HEK293 (cell line): Measurements from ENCODE around the gene MLLT3.

ENCODE experiments used
- CTCF ChIA-PET: fragments of 350-600 bp; formaldehyde crosslinking; extraction: SDS; loops from one replicate; lab custom pipeline; 2021; ENCODE audit warnings: antibody characterized with exemption; lab: Yijun Ruan, JAX
- POLR2A ChIA-PET: fragments of 300-600 bp; formaldehyde crosslinking; extraction: SDS; loops from one replicate; lab custom pipeline; 2020; ENCODE audit warnings: antibody characterized with exemption, inconsistent platforms; lab: Yijun Ruan, JAX
- H3K27ac ChIP-seq: fragments of 200-500 bp; sonication (Bioruptor generic); 2 replicates; pipeline ENCODE4 v1.5.1; 2014; ENCODE audit warnings: low read depth, low read length, control low read depth, inconsistent platforms; ENCODE audit errors: extremely low read depth
- H3K36me3 ChIP-seq, 2 experiments: fragments of 200-500 bp in 1 of 2; sonication (Bioruptor generic) in 1 of 2; 1 replicate in 1 of 2; 2 replicates in 1 of 2; pipeline ENCODE4 v1.5.1; 2014 to 2017; ENCODE audit warnings: inconsistent platforms in 2 of 2, low read length in 2 of 2; ENCODE audit not compliant: control insufficient read depth in 2 of 2, insufficient read depth in 1 of 2
- H3K4me1 ChIP-seq: fragments of 200-500 bp; sonication (Bioruptor generic); 2 replicates; pipeline ENCODE4 v1.5.1; 2014; ENCODE audit warnings: mild to moderate bottlenecking, low read length, inconsistent platforms; ENCODE audit not compliant: control insufficient read depth, insufficient read depth
- H3K4me3 ChIP-seq: 2 replicates; pipeline ENCODE4 v1.5.1; 2011; ENCODE audit warnings: low read depth, mild to moderate bottlenecking, control low read depth, low read length, moderate library complexity
- H3K9me3 ChIP-seq: fragments of 200-500 bp; sonication (Bioruptor generic); 2 replicates; pipeline ENCODE4 v1.5.1; 2014; ENCODE audit warnings: low read depth, low read length, inconsistent platforms; ENCODE audit not compliant: control insufficient read depth, insufficient read depth
- GLI4 ChIP-seq: fragments of 450-650 bp; formaldehyde crosslinking; IDR thresholded peaks from 2 replicates; pipeline ENCODE4 v1.5.1; 2016; ENCODE audit warnings: missing biosample characterization, missing genetic modification characterization
- HOXA7 ChIP-seq: sonication (generic); formaldehyde crosslinking; IDR thresholded peaks from 2 replicates; pipeline ENCODE4 v1.8.1; 2022; ENCODE audit warnings: missing genetic modification reagents, borderline replicate concordance
- INSM2 ChIP-seq: fragments of 450-650 bp; formaldehyde crosslinking; IDR thresholded peaks from 2 replicates; pipeline ENCODE4 v1.5.1; 2016; ENCODE audit warnings: missing biosample characterization, missing genetic modification characterization
- MEIS1 ChIP-seq: sonication (generic); formaldehyde crosslinking; IDR thresholded peaks from 2 replicates; pipeline ENCODE4 v1.8.1; 2022; ENCODE audit warnings: missing genetic modification reagents, mild to moderate bottlenecking, borderline replicate concordance
- PRDM6 ChIP-seq: fragments of 450-650 bp; formaldehyde crosslinking; IDR thresholded peaks from 2 replicates; pipeline ENCODE4 v1.5.1; 2017; ENCODE audit warnings: missing biosample characterization, missing genetic modification characterization
- ZFP69B ChIP-seq: fragments of 450-650 bp; formaldehyde crosslinking; IDR thresholded peaks from 2 replicates; pipeline ENCODE4 v1.5.1; 2016; ENCODE audit warnings: missing biosample characterization, missing genetic modification characterization
- ZNF138 ChIP-seq: fragments of 450-650 bp; formaldehyde crosslinking; IDR thresholded peaks from 2 replicates; pipeline ENCODE4 v1.5.1; 2016; ENCODE audit warnings: missing biosample characterization, missing genetic modification characterization, borderline replicate concordance
- ZNF221 ChIP-seq: fragments of 450-650 bp; formaldehyde crosslinking; IDR thresholded peaks from 2 replicates; pipeline ENCODE4 v1.5.1; 2017; ENCODE audit warnings: missing biosample characterization, missing genetic modification characterization, borderline replicate concordance
- ZNF311 ChIP-seq: fragments of 450-650 bp; formaldehyde crosslinking; IDR thresholded peaks from 2 replicates; pipeline ENCODE4 v1.5.1; 2017; ENCODE audit warnings: missing biosample characterization, missing genetic modification characterization, borderline replicate concordance
- ZNF324 ChIP-seq: fragments of 450-650 bp; formaldehyde crosslinking; IDR thresholded peaks from 2 replicates; pipeline ENCODE4 v1.5.1; 2016; ENCODE audit warnings: missing biosample characterization, missing genetic modification characterization
- ZNF354C ChIP-seq: fragments of 450-650 bp; formaldehyde crosslinking; IDR thresholded peaks from 2 replicates; pipeline ENCODE4 v1.5.1; 2016; ENCODE audit warnings: missing biosample characterization, missing genetic modification characterization, low read depth, borderline replicate concordance
- ZNF362 ChIP-seq: fragments of 450-650 bp; formaldehyde crosslinking; IDR thresholded peaks from 2 replicates; pipeline ENCODE4 v1.5.1; 2016; ENCODE audit warnings: missing biosample characterization, missing genetic modification characterization
- ZNF366 ChIP-seq: fragments of 450-650 bp; formaldehyde crosslinking; conservative IDR thresholded peaks from 2 replicates; pipeline ENCODE4 v1.5.1; 2016; ENCODE audit warnings: missing biosample characterization, missing genetic modification characterization
- ZNF391 ChIP-seq: fragments of 450-650 bp; formaldehyde crosslinking; IDR thresholded peaks from 2 replicates; pipeline ENCODE4 v1.5.1; 2016; ENCODE audit warnings: low read depth, missing biosample characterization, missing genetic modification characterization, borderline replicate concordance
- ZNF501 ChIP-seq: fragments of 450-650 bp; formaldehyde crosslinking; IDR thresholded peaks from 2 replicates; pipeline ENCODE4 v1.5.1; 2016; ENCODE audit warnings: missing biosample characterization, missing genetic modification characterization
- ZNF544 ChIP-seq: fragments of 450-650 bp; formaldehyde crosslinking; IDR thresholded peaks from 2 replicates; pipeline ENCODE4 v1.5.0; 2017; ENCODE audit warnings: missing biosample characterization, missing genetic modification characterization
- ZNF670 ChIP-seq: fragments of 450-650 bp; formaldehyde crosslinking; IDR thresholded peaks from 2 replicates; pipeline ENCODE4 v1.5.1; 2016; ENCODE audit warnings: missing biosample characterization, missing genetic modification characterization, low read depth
- ZNF747 ChIP-seq: fragments of 450-650 bp; formaldehyde crosslinking; IDR thresholded peaks from 2 replicates; pipeline ENCODE4 v1.5.1; 2016; ENCODE audit warnings: missing biosample characterization, missing genetic modification characterization
- ZNF768 ChIP-seq: fragments of 450-650 bp; formaldehyde crosslinking; IDR thresholded peaks from 2 replicates; pipeline ENCODE4 v1.5.1; 2018; ENCODE audit warnings: missing biosample characterization, mild to moderate bottlenecking, missing genetic modification characterization
- TF ChIP-seq, protein P1 (sequence below): fragments of 450-650 bp; formaldehyde crosslinking; IDR thresholded peaks from 2 replicates; pipeline ENCODE4 v1.5.1; 2016; ENCODE audit warnings: missing biosample characterization, missing genetic modification characterization
- TF ChIP-seq, protein P2 (sequence below): IDR thresholded peaks from 2 replicates; pipeline ENCODE4 v1.6.1; 2011; ENCODE audit warnings: mild to moderate bottlenecking, low read depth, low read length, borderline replicate concordance

Gene MLLT3

DNA sequence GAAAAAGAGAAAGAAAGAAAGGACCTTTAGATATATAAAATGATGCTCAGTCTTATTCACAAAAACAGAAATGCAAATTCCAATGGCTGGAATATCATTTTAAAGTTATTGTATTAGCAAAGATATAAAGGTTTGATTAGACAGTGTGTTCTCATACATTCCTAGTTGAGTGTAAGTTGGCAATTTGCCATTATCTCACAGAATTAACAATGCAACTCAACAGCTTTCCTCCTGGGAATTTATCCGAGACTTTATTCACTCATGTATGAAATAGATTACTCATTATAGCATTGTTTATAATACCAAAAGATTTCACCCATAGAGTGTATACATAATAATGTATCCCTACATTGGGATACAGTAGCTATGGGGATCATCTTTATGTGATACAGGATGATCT lies 27.1 kb upstream of the MLLT3 start:
- CTCF ChIA-PET = interaction anchor here (0.6 to 1.0 kb wide), 2 partner anchors 11 to 112 kb away, joined by 3 to 4 read pairs; no protein-coding TSS in a partner anchor

GRCh38 chr9:20646656-20647055 lies 24.4 kb upstream of the MLLT3 start:
- POLR2A ChIA-PET = no interaction called here
- Histone ChIP-seq H3K4me1 (peaks cover 3% of the 10 kb centered on the region; the same call in 1 of the 2 replicates), H3K36me3 (no peaks in the 10 kb centered on the region)
- TF ChIP-seq, protein P1, sequence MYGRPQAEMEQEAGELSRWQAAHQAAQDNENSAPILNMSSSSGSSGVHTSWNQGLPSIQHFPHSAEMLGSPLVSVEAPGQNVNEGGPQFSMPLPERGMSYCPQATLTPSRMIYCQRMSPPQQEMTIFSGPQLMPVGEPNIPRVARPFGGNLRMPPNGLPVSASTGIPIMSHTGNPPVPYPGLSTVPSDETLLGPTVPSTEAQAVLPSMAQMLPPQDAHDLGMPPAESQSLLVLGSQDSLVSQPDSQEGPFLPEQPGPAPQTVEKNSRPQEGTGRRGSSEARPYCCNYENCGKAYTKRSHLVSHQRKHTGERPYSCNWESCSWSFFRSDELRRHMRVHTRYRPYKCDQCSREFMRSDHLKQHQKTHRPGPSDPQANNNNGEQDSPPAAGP (tag by site-specific recombination) = no peak
- TF ChIP-seq HOXA7 (CRISPR knock-in tag) (no peak), ZNF138 (tag by site-specific recombination) (no peak), ZNF311 (no peak), ZFP69B (no peak), ZNF544 (tag by site-specific recombination) (no peak), ZNF354C (tag by site-specific recombination) (no peak), ZNF670 (tag by site-specific recombination) (no peak), PRDM6 (tag by site-specific recombination) (no peak), INSM2 (tag by site-specific recombination) (no peak), ZNF324 (tag by site-specific recombination) (no peak)
- TF ChIP-seq, protein P2, sequence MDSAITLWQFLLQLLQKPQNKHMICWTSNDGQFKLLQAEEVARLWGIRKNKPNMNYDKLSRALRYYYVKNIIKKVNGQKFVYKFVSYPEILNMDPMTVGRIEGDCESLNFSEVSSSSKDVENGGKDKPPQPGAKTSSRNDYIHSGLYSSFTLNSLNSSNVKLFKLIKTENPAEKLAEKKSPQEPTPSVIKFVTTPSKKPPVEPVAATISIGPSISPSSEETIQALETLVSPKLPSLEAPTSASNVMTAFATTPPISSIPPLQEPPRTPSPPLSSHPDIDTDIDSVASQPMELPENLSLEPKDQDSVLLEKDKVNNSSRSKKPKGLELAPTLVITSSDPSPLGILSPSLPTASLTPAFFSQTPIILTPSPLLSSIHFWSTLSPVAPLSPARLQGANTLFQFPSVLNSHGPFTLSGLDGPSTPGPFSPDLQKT = no peak
- TF ChIP-seq, all 188 proteins: peak for 0
- Histone ChIP-seq H3K4me3 (no peak overlapping the region), H3K9me3 (no peaks in the 10 kb centered on the region), H3K27ac (no peak overlapping the region)
- CTCF ChIA-PET = no interaction called here

More for the DNA sequence above, 27.1 kb upstream of the MLLT3 start:
- no peaks in the 10 kb centered on the region for H3K36me3 ChIP-seq
- H3K9me3 ChIP-seq = no peaks in the 10 kb centered on the region
- POLR2A ChIA-PET = no interaction called here
- H3K4me1 ChIP-seq = no peaks in the 10 kb centered on the region; the same call in 1 of the 2 replicates
- no peak overlapping the region for H3K27ac ChIP-seq
- H3K4me3 ChIP-seq = no peak overlapping the region
- no peak for TF ChIP-seq ZNF501 (tag by site-specific recombination)
- TF ChIP-seq GLI4 (tag by site-specific recombination) = no peak
- peak; percentile 56; the same call in 1 of the 2 replicates for TF ChIP-seq ZNF366 (tag by site-specific recombination)
- TF ChIP-seq ZNF391 (tag by site-specific recombination) = no peak
- no peak for TF ChIP-seq ZNF747 (tag by site-specific recombination)
- no peak for TF ChIP-seq ZNF221 (tag by site-specific recombination)
- no peak for TF ChIP-seq ZNF768 (tag by site-specific recombination)
- TF ChIP-seq ZNF362 (tag by site-specific recombination) = no peak
- TF ChIP-seq MEIS1 (CRISPR knock-in tag) = no peak
